ENCODE measurements around the gene SYNJ2. TPM values are rescaled to one million over a fixed set of nuclear protein-coding genes. Genes with fewer than 3 reads are reported as not detected.

Gene SYNJ2
- total RNA-seq, 4 donors from 2014 or later = 2.6 to 7.5 (median 5.5) TPM

DNA sequence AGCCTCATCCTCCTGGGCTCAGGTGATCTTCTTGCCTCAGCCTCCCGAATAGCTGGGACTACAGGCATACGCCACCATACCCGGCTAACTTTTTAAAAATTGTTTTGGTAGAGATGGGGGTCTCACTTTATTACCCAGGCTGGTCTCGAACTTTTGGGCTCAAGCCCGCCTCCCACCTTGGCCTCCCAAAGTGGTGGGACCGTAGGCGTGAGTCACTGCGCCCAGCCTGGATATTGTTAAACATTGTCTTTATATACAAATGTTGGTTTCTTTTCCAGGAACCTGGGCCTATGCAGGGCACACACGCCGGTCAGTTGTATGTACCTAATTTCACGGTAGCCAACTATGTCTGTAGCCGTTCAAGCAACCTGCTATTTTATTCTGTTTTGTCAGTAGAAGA, 60.1 kb downstream of the SYNJ2 start:
- 87 to 95% methylated on average over 12 of the region's 12 CpGs for WGBS, 2 donors
- intact Hi-C loops (cut with DNase I; ENCODE audit: low total_unique reads) = no loop called here
- DNase-seq (ENCODE audit: low spot score in 2 of 2) = no peak
- TF ChIP-seq, protein P1, sequence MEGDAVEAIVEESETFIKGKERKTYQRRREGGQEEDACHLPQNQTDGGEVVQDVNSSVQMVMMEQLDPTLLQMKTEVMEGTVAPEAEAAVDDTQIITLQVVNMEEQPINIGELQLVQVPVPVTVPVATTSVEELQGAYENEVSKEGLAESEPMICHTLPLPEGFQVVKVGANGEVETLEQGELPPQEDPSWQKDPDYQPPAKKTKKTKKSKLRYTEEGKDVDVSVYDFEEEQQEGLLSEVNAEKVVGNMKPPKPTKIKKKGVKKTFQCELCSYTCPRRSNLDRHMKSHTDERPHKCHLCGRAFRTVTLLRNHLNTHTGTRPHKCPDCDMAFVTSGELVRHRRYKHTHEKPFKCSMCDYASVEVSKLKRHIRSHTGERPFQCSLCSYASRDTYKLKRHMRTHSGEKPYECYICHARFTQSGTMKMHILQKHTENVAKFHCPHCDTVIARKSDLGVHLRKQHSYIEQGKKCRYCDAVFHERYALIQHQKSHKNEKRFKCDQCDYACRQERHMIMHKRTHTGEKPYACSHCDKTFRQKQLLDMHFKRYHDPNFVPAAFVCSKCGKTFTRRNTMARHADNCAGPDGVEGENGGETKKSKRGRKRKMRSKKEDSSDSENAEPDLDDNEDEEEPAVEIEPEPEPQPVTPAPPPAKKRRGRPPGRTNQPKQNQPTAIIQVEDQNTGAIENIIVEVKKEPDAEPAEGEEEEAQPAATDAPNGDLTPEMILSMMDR (IDR thresholded peaks at IDR 0.05) = no peak
- TF ChIP-seq POLR2A (IDR thresholded peaks at IDR 0.05) = no peak
- no peak overlapping the region for H3K4me3 ChIP-seq (ENCODE audit: low read depth, poor library complexity, severe bottlenecking)

DNA sequence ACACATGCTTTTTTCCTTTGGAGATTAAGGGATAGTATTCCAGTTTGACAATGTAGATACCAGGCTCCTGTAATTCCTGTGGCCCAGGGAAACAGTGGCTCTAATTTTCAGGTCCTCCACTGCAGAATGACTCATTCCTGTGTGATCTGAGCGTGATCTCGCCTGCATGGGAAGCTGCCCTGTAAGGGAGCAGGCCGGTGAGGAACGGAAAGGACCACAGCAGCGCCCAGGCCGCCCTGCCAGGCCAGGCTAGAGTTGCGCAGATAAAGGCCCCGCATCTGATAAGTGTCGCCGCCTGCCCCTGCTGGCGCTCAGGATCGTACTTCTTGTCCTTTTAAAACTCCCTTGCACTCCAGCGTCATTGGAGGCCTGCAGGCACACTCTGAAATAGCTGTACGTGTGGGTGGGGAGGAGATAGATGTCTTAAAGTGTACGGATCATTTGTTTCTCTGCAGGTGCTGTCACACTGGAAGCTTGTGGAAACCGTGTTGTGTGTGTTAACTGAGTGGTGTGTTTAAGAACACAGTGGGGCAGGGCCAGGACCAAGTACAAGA, 60.7 kb downstream of the SYNJ2 start:
- 39 to 57% methylated on average over 16 of the region's 16 CpGs for WGBS, 2 donors
- TF ChIP-seq, protein P1 (IDR thresholded peaks at IDR 0.05) = no peak
- no peak for TF ChIP-seq POLR2A (IDR thresholded peaks at IDR 0.05)
- no peak overlapping the region for H3K4me3 ChIP-seq (ENCODE audit: low read depth, poor library complexity, severe bottlenecking)
- peak in 1 of 2 donors; percentile 62 for DNase-seq (ENCODE audit: low spot score in 2 of 2)
- intact Hi-C loops (cut with DNase I; ENCODE audit: low total_unique reads) = no loop called here

GRCh38 chr6:158043008-158043407, 61.3 kb downstream of the SYNJ2 start:
- WGBS, 2 donors = 84 to 92% methylated on average over 20 of the region's 20 CpGs
- TF ChIP-seq POLR2A (IDR thresholded peaks at IDR 0.05) = no peak
- TF ChIP-seq, protein P1 (IDR thresholded peaks at IDR 0.05) = no peak
- no peak overlapping the region for H3K4me3 ChIP-seq (ENCODE audit: low read depth, poor library complexity, severe bottlenecking)
- no peak for DNase-seq (ENCODE audit: low spot score in 2 of 2)
- intact Hi-C loops (cut with DNase I; ENCODE audit: low total_unique reads) = no loop called here

- intact Hi-C loops (cut with DNase I; ENCODE audit: low total_unique reads) = no loop called here
- DNase-seq (ENCODE audit: low spot score in 2 of 2) = no peak
- no peak overlapping the region for H3K4me3 ChIP-seq (ENCODE audit: low read depth, poor library complexity, severe bottlenecking)
- 84 to 85% methylated on average over 31 of the region's 31 CpGs for WGBS, 2 donors
- TF ChIP-seq, protein P1 (IDR thresholded peaks at IDR 0.05) = no peak
- TF ChIP-seq POLR2A (IDR thresholded peaks at IDR 0.05) = no peak
Observed at GRCh38 chr6:158043586-158044524, 62.2 kb downstream of the SYNJ2 start.

- no peak for DNase-seq (ENCODE audit: low spot score in 2 of 2)
- intact Hi-C loops (cut with DNase I; ENCODE audit: low total_unique reads) = no loop called here
- no peak overlapping the region for H3K4me3 ChIP-seq (ENCODE audit: low read depth, poor library complexity, severe bottlenecking)
- WGBS, 2 donors = 85 to 87% methylated on average over 6 of the region's 6 CpGs
- TF ChIP-seq, protein P1 (IDR thresholded peaks at IDR 0.05) = no peak
- TF ChIP-seq POLR2A (IDR thresholded peaks at IDR 0.05) = no peak
Observed at GRCh38 chr6:158044525-158044888, 62.8 kb downstream of the SYNJ2 start.
